ENCODE results near the gene CDC42SE2. TPM values are rescaled to one million over a fixed set of nuclear protein-coding genes. Genes with fewer than 3 reads are reported as not detected.
"Not testable (repeated sequence)": the region's sequence is repeated elsewhere in the genome, so short reads cannot be mapped to it uniquely, and the experiment has no call there.

CDC42SE2 gene
- total RNA-seq, 1 donor from 2014 or later = 73.2 TPM

DNA sequence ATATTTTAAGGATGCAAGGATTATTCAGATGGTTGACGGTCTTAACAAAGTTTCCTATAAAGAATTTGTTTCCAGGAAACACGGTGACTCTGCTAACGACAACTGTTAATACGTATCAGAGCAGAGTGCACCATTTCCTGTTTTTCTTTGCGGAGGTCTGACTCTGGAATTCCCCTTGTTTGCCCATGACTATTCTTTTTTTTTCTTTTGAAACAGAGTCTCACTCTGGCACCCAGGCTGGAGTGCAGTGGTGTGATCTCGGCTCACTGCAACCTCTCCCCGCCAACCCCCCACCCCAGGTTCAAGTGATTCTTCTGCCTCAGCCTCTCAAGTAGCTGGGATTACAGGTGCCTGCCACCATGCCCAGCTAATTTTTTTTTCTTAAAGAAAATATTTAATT lies 115.9 kb downstream of the CDC42SE2 start:
- Histone ChIP-seq H3K27me3 (ENCODE audit: control insufficient read depth, insufficient read depth, low read length) (no peaks in the 10 kb centered on the region), H3K4me3 (ENCODE audit: low read depth, low read length) (no peak overlapping the region), H3K36me3 (ENCODE audit: control insufficient read depth, insufficient read depth, low read length) (no peaks in the 10 kb centered on the region)
- FAIRE-seq (no peak), DNase-seq (ENCODE audit: low read depth) (peak; percentile 81)
- TF ChIP-seq, protein P1, sequence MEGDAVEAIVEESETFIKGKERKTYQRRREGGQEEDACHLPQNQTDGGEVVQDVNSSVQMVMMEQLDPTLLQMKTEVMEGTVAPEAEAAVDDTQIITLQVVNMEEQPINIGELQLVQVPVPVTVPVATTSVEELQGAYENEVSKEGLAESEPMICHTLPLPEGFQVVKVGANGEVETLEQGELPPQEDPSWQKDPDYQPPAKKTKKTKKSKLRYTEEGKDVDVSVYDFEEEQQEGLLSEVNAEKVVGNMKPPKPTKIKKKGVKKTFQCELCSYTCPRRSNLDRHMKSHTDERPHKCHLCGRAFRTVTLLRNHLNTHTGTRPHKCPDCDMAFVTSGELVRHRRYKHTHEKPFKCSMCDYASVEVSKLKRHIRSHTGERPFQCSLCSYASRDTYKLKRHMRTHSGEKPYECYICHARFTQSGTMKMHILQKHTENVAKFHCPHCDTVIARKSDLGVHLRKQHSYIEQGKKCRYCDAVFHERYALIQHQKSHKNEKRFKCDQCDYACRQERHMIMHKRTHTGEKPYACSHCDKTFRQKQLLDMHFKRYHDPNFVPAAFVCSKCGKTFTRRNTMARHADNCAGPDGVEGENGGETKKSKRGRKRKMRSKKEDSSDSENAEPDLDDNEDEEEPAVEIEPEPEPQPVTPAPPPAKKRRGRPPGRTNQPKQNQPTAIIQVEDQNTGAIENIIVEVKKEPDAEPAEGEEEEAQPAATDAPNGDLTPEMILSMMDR (IDR thresholded peaks at IDR 0.05; ENCODE audit: insufficient read depth, low read length, severe bottlenecking) = no peak

DNA sequence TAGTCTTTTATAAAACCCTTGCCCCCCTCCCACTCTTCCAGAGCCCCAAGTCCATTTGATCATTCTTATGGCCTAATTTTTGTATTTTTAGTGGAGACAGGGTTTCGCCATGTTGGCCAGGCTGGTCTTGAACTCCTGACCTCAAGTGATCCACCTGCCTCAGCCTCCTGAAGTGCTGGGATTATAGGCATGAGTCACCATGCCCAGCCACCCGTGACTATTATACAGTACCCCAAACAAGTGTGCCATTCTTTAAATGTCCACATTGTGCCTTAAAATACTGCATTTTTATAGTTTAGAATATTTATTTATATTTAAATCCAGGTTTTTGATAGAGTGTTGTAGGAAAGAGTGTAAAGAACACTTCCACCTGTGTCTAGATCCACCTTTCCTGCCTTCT lies 116.4 kb downstream of the CDC42SE2 start:
- DNase-seq (ENCODE audit: low read depth); FAIRE-seq; H3K36me3 ChIP-seq (ENCODE audit: control insufficient read depth, insufficient read depth, low read length); H3K4me3 ChIP-seq (ENCODE audit: low read depth, low read length); H3K27me3 ChIP-seq (ENCODE audit: control insufficient read depth, insufficient read depth, low read length): not testable (repeated sequence)

DNA sequence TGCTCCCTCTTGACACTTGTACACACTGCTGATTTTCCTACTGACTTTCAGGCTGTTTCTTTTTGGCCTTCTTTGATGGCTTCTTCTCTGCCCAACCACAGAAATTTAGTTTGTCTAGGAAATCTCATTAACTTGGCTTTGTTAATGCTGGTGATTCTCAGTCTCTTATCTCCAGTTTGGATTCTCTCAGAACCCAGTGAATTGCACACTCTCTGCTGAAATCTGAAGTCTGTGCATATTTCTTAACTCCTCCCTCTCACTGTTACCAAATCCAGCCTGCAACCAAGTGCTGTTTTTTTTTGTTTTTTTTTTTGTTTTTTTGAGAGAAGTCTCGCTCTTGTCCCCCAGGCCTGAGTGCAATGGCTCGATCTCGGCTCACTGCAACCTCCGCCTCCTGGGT lies 117.2 kb downstream of the CDC42SE2 start:
- no peaks in the 10 kb centered on the region for H3K27me3 ChIP-seq (ENCODE audit: control insufficient read depth, insufficient read depth, low read length)
- no peak for FAIRE-seq
- H3K4me3 ChIP-seq (ENCODE audit: low read depth, low read length) = no peak overlapping the region
- TF ChIP-seq, protein P1 (IDR thresholded peaks at IDR 0.05; ENCODE audit: insufficient read depth, low read length, severe bottlenecking) = no peak
- DNase-seq (ENCODE audit: low read depth) = no peak
- peaks cover 1% of the 10 kb centered on the region for H3K36me3 ChIP-seq (ENCODE audit: control insufficient read depth, insufficient read depth, low read length)

DNA sequence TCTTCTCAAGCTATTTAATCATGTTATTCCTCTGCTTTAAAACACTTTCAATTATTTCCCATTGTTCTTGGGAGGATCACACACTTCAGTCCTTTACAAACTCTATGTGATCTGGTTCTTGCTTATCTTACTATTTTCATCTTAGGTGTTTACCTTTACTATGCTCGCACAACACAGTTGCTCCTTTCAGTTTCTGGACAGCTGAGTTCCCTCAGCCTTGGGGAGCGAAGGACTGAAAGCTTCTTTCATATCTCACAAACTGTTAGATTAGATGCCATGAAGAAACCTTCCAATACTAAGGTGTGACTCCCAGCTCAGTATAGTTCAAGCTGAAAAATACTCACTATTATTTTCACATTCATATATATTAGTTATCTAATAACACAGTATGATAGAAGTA lies 117.9 kb downstream of the CDC42SE2 start:
- no peak for DNase-seq (ENCODE audit: low read depth)
- FAIRE-seq = no peak
- H3K36me3 ChIP-seq (ENCODE audit: control insufficient read depth, insufficient read depth, low read length) = peaks cover 2% of the 10 kb centered on the region
- no peaks in the 10 kb centered on the region for H3K27me3 ChIP-seq (ENCODE audit: control insufficient read depth, insufficient read depth, low read length)
- TF ChIP-seq, protein P1 (IDR thresholded peaks at IDR 0.05; ENCODE audit: insufficient read depth, low read length, severe bottlenecking) = no peak
- H3K4me3 ChIP-seq (ENCODE audit: low read depth, low read length) = no peak overlapping the region

DNA sequence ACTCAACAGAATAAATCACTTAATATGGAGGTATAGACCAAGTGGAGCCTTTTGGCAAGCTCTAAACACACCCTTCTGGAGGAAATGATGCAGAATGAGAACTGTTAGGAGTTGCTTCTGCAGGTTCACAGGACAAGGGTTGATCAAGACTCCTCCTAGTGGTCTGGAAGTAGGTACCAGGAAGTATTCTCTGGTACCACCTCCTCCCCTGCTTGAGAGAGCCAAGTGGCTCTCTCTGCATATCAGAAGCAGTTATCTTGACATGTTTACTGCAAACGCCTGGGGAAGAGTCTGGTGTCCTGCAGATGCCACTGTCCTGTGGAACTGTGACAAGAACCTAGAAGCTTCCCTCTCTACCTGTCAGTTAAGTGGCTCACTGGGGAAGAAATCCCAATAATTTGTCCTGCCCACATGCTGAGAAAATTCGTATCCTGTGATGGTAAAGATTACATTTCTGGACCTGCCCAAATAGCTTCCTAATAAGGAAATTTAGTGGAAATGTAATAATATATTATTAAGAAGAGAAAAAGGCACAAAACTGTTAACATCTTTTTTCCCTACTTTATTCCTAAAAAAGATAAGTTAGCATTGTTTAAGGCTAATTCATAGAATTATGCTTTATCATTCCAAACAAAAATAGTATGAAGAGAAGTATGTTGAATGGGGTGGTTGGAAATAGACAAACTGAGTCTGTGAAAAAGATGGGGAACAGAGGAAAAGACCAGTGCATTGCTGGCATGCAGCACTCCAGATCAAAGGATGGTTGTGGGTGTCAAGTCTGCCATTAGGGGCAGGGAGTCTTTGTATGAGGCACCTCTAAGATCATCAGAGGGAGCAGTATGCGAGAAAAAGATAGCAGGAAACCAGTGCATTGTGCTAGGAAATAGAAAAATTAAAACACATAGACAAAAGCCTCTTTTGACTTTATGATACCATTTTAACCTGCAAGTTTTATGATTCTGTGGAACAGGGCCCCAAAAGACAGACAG lies 118.8 kb downstream of the CDC42SE2 start:
- Histone ChIP-seq H3K4me3 (ENCODE audit: low read depth, low read length) (no peak overlapping the region), H3K36me3 (ENCODE audit: control insufficient read depth, insufficient read depth, low read length) (peaks cover 2% of the 10 kb centered on the region), H3K27me3 (ENCODE audit: control insufficient read depth, insufficient read depth, low read length) (no peaks in the 10 kb centered on the region)
- TF ChIP-seq, protein P1 (IDR thresholded peaks at IDR 0.05; ENCODE audit: insufficient read depth, low read length, severe bottlenecking) = peak; percentile 71
- DNase-seq (ENCODE audit: low read depth) (peak; percentile 67), FAIRE-seq (no peak)

DNA sequence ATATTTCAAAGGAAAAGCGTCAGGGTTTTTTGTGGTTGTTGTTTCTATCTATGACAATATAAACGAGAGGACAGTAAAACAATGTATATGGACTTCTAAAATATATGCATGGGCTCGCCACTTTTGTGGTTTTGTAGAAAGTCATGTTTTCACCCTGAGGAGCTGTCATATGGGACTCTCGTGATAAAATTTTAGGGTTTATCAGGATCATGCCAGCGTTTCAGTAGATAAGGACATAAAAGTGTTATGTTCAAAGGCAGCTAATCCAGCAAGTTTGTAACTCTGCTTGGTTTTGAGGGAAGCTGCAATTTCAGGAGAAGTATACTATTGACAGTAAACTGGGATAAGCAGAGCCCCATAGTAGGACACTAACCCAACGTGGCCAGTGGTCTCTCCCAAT lies 120.3 kb downstream of the CDC42SE2 start:
- DNase-seq (ENCODE audit: low read depth) (no peak), FAIRE-seq (no peak)
- TF ChIP-seq, protein P1 (IDR thresholded peaks at IDR 0.05; ENCODE audit: insufficient read depth, low read length, severe bottlenecking) = no peak

More for the DNA sequence above, 120.3 kb downstream of the CDC42SE2 start:
- peaks cover 2% of the 10 kb centered on the region for H3K36me3 ChIP-seq (ENCODE audit: control insufficient read depth, insufficient read depth, low read length)
- no peak overlapping the region for H3K4me3 ChIP-seq (ENCODE audit: low read depth, low read length)
- no peaks in the 10 kb centered on the region for H3K27me3 ChIP-seq (ENCODE audit: control insufficient read depth, insufficient read depth, low read length)
